Stomach smooth muscle (tissue), 2 donors: ENCODE measurements around the gene GPN1.

Experiments used
- H3K27ac ChIP-seq: one replicate; pipeline ENCODE4 v1.7.0; 2013; ENCODE audit warnings: mild to moderate bottlenecking, low read length, inconsistent platforms
- H3K27me3 ChIP-seq, 2 donors: one replicate each; pipeline ENCODE4 v1.7.0; 2013; ENCODE audit warnings: low read length in 2 of 2; ENCODE audit not compliant: insufficient read depth in 2 of 2, control insufficient read depth in 1 of 2
- H3K36me3 ChIP-seq, 2 donors: one replicate each; pipeline ENCODE4 v1.7.0; 2013; ENCODE audit warnings: low read length in 2 of 2; ENCODE audit not compliant: control insufficient read depth in 2 of 2, insufficient read depth in 2 of 2
- H3K4me1 ChIP-seq: one replicate; pipeline ENCODE4 v1.7.0; 2013; ENCODE audit warnings: low read length; ENCODE audit not compliant: control insufficient read depth, insufficient read depth
- H3K4me3 ChIP-seq, 2 donors: one replicate each; pipeline ENCODE4 v1.7.0; 2013; ENCODE audit warnings: low read length in 2 of 2
- H3K9ac ChIP-seq, 2 donors: one replicate each; pipeline ENCODE4 v1.7.0; 2013; ENCODE audit warnings: low read length in 2 of 2, mild to moderate bottlenecking in 1 of 2
- H3K9me3 ChIP-seq, 2 donors: one replicate each; pipeline ENCODE4 v1.7.0; 2013; ENCODE audit warnings: low read length in 2 of 2; ENCODE audit not compliant: control insufficient read depth in 2 of 2
- donor health status: healthy.
- donor health status: Pancreatic carcinoma.

GPN1 gene

GRCh38 chr2:27628767-27629709, at the start of gene GPN1, which contains the start of gene CCDC121:
TSS of gene GPN1 (plus strand) at chr2:27629050. CDS start at chr2:27629059, 9 bp downstream.
TSS of gene CCDC121 (minus strand) at chr2:27629012. CDS start at chr2:27627799, 1,213 bp downstream.
- H3K9ac ChIP-seq: peak within 1 kb of the TSS; percentile 86 to 95
- peak within 1 kb of the TSS; percentile 58 for H3K27ac ChIP-seq

GRCh38 chr2:27581417-27582128, 47.3 kb upstream of the GPN1 start:
- Histone ChIP-seq H3K4me1 (peaks cover 17% of the 10 kb centered on the region), H3K9me3 (peaks cover 23 to 25% of the 10 kb centered on the region in 2 donors), H3K27ac (no peak overlapping the region), H3K27me3 (no peaks in the 10 kb centered on the region), H3K4me3 (no peak overlapping the region), H3K36me3 (no peaks in the 10 kb centered on the region), H3K9ac (no peak overlapping the region)

More at GRCh38 chr2:27628767-27629709, at the start of gene GPN1, which contains the start of gene CCDC121:
- Histone ChIP-seq H3K4me3 (peak within 1 kb of the TSS; percentile 96 to 97), H3K9me3 (no peaks in the 10 kb centered on the region), H3K4me1 (peaks cover 13% of the 10 kb centered on the region), H3K36me3 (peaks cover 14 to 21% of the 10 kb centered on the region in 2 donors), H3K27me3 (no peaks in the 10 kb centered on the region)

- peak overlapping the region; percentile 96 for H3K4me3 ChIP-seq
- no peaks in the 10 kb centered on the region for H3K27me3 ChIP-seq
- H3K36me3 ChIP-seq: no peaks in the 10 kb centered on the region
- peak overlapping the region; percentile 83 for H3K27ac ChIP-seq
- peaks cover 17% of the 10 kb centered on the region for H3K4me1 ChIP-seq
- H3K9ac ChIP-seq: peak overlapping the region; percentile 80 to 95
- H3K9me3 ChIP-seq: peaks cover 18 to 19% of the 10 kb centered on the region in 2 donors
These were observed 46.6 kb upstream of the GPN1 start for GRCh38 chr2:27582129-27582694.

- Histone ChIP-seq H3K27me3 (no peaks in the 10 kb centered on the region), H3K4me3 (peak within 1 kb of the TSS; percentile 96), H3K27ac (peak within 1 kb of the TSS; percentile 83), H3K36me3 (no peaks in the 10 kb centered on the region), H3K9me3 (peaks cover 11 to 15% of the 10 kb centered on the region in 2 donors), H3K4me1 (peaks cover 17% of the 10 kb centered on the region), H3K9ac (peak within 1 kb of the TSS; percentile 80 to 95)
These were observed 46.0 kb upstream of the GPN1 start, which contains the start of gene ZNF512 for GRCh38 chr2:27582695-27583389. TSS of gene ZNF512 (plus strand) at chr2:27583042. CDS start at chr2:27583113, 71 bp downstream.

- Histone ChIP-seq H3K27ac (peak overlapping the region; percentile 83), H3K9me3 (peaks cover 6 to 10% of the 10 kb centered on the region in 2 donors), H3K4me1 (peaks cover 17% of the 10 kb centered on the region), H3K9ac (peak overlapping the region; percentile 80 to 95), H3K36me3 (no peaks in the 10 kb centered on the region), H3K4me3 (peak overlapping the region; percentile 96), H3K27me3 (no peaks in the 10 kb centered on the region)
These were observed 45.4 kb upstream of the GPN1 start for GRCh38 chr2:27583390-27583915.

GRCh38 chr2:27584597-27584996, 44.3 kb upstream of the GPN1 start:
- Histone ChIP-seq H3K27ac (no peak overlapping the region), H3K4me3 (peak overlapping the region in 1 of 2 donors; percentile 3), H3K9me3 (peaks cover 0 to 6% of the 10 kb centered on the region in 2 donors), H3K36me3 (no peaks in the 10 kb centered on the region), H3K9ac (no peak overlapping the region), H3K27me3 (no peaks in the 10 kb centered on the region), H3K4me1 (peaks cover 17% of the 10 kb centered on the region)

- H3K9ac ChIP-seq: no peak overlapping the region
- peaks cover 16% of the 10 kb centered on the region for H3K4me1 ChIP-seq
- no peaks in the 10 kb centered on the region for H3K27me3 ChIP-seq
- no peak overlapping the region for H3K4me3 ChIP-seq
- peaks cover 0 to 5% of the 10 kb centered on the region in 2 donors for H3K9me3 ChIP-seq
- H3K27ac ChIP-seq: no peak overlapping the region
- no peaks in the 10 kb centered on the region for H3K36me3 ChIP-seq
These were observed 41.8 kb upstream of the GPN1 start for GRCh38 chr2:27587025-27587424.

GRCh38 chr2:27588308-27588707, 40.5 kb upstream of the GPN1 start:
- Histone ChIP-seq H3K4me1 (peaks cover 9% of the 10 kb centered on the region), H3K27me3 (no peaks in the 10 kb centered on the region), H3K36me3 (no peaks in the 10 kb centered on the region), H3K4me3 (no peak overlapping the region), H3K27ac (no peak overlapping the region), H3K9ac (no peak overlapping the region), H3K9me3 (peaks cover 0 to 5% of the 10 kb centered on the region in 2 donors)

GRCh38 chr2:27591745-27592144, 37.1 kb upstream of the GPN1 start:
- Histone ChIP-seq H3K36me3 (no peaks in the 10 kb centered on the region), H3K9ac (no peak overlapping the region), H3K27me3 (no peaks in the 10 kb centered on the region), H3K4me3 (no peak overlapping the region), H3K27ac (no peak overlapping the region), H3K4me1 (no peaks in the 10 kb centered on the region), H3K9me3 (peaks cover 0 to 5% of the 10 kb centered on the region in 2 donors)
